GM12873 (cell line): ENCODE measurements around the gene PLCB1.

ENCODE experiments used
- TF ChIP-seq, protein P1 (sequence below): IDR thresholded peaks from 2 replicates; pipeline ENCODE4 v1.5.1; 2012; ENCODE audit warnings: low read depth, mild to moderate bottlenecking, moderate library complexity, low read length, control low read depth; ENCODE audit not compliant: insufficient read depth; ENCODE audit errors: missing control alignments

The PLCB1 gene

GRCh38 chr20:8124639-8125038 lies 7.4 kb upstream of the PLCB1 start:
- TF ChIP-seq, protein P1, sequence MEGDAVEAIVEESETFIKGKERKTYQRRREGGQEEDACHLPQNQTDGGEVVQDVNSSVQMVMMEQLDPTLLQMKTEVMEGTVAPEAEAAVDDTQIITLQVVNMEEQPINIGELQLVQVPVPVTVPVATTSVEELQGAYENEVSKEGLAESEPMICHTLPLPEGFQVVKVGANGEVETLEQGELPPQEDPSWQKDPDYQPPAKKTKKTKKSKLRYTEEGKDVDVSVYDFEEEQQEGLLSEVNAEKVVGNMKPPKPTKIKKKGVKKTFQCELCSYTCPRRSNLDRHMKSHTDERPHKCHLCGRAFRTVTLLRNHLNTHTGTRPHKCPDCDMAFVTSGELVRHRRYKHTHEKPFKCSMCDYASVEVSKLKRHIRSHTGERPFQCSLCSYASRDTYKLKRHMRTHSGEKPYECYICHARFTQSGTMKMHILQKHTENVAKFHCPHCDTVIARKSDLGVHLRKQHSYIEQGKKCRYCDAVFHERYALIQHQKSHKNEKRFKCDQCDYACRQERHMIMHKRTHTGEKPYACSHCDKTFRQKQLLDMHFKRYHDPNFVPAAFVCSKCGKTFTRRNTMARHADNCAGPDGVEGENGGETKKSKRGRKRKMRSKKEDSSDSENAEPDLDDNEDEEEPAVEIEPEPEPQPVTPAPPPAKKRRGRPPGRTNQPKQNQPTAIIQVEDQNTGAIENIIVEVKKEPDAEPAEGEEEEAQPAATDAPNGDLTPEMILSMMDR = no peak

- TF ChIP-seq, protein P1 = no peak
These were observed 5.9 kb upstream of the PLCB1 start for GRCh38 chr20:8126181-8126580.

DNA sequence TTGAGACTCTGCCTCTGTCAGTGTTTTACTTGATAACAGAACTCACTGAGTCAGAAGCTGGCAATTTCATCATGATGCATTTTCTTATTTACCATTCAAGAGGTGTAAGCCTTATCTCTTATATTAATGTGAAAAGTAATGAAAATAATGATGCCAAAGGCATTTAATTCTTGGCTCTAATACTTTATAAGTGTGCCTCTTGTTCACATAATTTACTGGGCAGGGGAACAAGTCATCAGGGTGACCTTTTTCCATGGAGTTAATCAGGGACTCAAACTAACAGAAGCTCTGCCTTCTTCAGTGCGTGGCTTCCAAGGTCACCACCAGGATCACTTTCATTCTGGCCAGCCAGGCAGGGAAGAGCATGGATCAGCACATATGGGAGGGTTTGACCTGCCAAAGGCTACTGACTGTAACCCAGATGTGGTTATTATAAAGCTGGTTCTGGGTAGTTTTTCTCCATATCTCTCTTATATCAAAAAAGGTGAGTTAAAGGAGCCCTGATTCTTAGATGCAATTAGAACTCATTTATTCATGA lies 5.2 kb upstream of the PLCB1 start:
- TF ChIP-seq, protein P1 = no peak

DNA sequence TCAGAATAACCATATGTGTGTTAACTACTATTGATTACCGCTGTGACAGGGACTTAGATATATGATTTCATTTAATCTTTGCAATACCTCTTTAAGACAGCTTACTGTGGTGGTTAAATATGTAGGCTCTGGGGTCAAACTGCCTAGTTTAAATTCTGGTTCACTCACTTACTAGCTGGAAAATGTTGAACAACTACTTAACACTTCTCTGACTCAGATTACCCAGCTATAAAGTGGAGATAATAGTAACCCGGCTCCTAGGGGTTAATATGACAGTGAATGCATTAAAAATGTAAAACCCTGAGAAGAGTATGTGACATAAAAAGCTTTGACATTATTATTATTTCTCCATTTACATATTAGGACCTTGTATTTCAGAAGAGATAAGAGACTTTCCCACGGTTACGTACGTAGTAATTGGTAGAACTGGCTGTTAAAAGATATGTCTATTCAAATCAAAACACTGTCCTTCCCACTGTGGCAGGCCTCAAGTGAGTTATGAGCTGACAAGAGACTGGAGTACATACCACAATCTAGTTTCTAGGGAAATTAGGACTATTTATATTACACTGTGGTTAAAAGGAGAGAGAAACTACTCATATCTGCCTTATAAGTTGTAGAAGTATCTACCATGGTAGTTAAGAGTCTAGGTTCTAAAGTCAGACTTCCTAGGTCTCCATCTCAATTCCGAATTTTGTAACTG lies 4.4 kb upstream of the PLCB1 start:
- TF ChIP-seq, protein P1 = no peak

DNA sequence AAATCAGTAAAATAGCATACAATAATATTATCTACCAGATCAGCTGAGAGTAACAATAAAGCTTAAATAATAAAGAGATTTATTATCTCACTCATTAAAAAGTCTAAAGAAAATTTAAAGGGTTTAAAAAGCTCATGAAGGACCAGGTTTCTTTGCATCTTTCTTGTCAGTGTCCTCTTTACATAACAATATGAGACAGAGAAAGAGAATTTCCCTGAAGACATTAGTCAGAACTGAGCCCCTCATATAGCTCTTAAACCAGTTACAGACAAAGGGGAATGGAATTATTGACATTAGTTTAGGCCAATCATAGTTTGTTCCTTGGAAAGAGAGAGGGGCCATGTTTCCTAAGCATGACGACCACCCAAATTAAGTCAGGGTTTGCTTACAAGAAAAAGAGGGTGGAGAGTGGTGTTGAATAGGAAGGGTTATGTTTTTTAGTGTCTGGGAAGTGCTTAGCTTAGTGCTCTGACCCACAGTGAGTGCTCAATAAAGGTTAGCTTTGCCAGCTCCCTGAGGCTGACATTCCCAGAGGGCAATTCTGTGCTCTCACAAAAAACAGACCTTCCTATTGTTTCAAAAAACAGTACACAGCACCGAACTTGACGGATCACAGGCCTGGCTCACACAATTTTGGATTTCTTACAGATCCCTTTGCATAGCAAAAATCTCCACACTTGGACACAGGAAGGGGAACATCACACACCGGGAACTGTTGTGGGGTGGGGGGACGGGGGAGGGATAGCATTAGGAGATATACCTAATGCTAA lies 3.6 kb upstream of the PLCB1 start:
- TF ChIP-seq, protein P1 = no peak

- TF ChIP-seq, protein P1 = no peak
These were observed 2.7 kb upstream of the PLCB1 start for GRCh38 chr20:8129211-8129976.
